Ascending aorta (tissue), 2 donors: ENCODE data around the gene PPP1R3E. TPM values are rescaled to one million over a fixed set of nuclear protein-coding genes. Genes with fewer than 3 reads are reported as not detected.

Experiments used
- DNase-seq, 2 donors: peaks; one replicate each; pipeline ENCODE4 v3.0.0-alpha.2; 2019; ENCODE audit warnings: low spot score in 2 of 2
- H3K27ac ChIP-seq, 2 donors: fragments of 200-600 bp; sonication (generic); one replicate each; pipeline ENCODE4 v1.5.1; 2016 to 2017; ENCODE audit warnings: mild to moderate bottlenecking in 1 of 2
- H3K27me3 ChIP-seq: fragments of 200-600 bp; sonication (generic); one replicate; pipeline ENCODE4 v1.5.1; 2017
- H3K36me3 ChIP-seq, 2 donors: fragments of 200-600 bp; sonication (generic); one replicate each; pipeline ENCODE4 v1.5.1; 2016
- H3K4me1 ChIP-seq, 2 donors: fragments of 200-600 bp; sonication (generic); one replicate each; pipeline ENCODE4 v1.5.1; 2016 to 2017; ENCODE audit warnings: mild to moderate bottlenecking in 1 of 2
- H3K4me3 ChIP-seq, 2 donors: fragments of 200-600 bp; sonication (generic); one replicate each; pipeline ENCODE4 v1.5.1; 2016 to 2017; ENCODE audit warnings: mild to moderate bottlenecking in 1 of 2
- H3K9me3 ChIP-seq, 2 donors: fragments of 200-600 bp; sonication (generic); one replicate each; pipeline ENCODE4 v1.5.1; 2016
- intact Hi-C: fragments of 100-400 bp; cut with DNase I; formaldehyde crosslinking; loops from one replicate; pipeline ENCODE4 v1.15.1; 2023
- total RNA-seq: library from RNA; depleted of rRNA; stranded (reverse); fragments of >200 nt; gene quantifications from one replicate; pipeline ENCODE4 v1.1.0, GENCODE V29; 2016
- TF ChIP-seq, protein P1 (sequence below), 3 experiments: fragments of 200-600 bp in 2 of 3; fragments of 450-650 bp in 1 of 3; sonication (generic) in 2 of 3; IDR thresholded peaks; one replicate each; pipeline ENCODE4 v1.5.1; 2016 to 2019; ENCODE audit warnings: antibody characterized with exemption in 3 of 3, mild to moderate bottlenecking in 1 of 3, moderate library complexity in 1 of 3

PPP1R3E gene
- total RNA-seq, 1 donor from 2014 or later, result 8.9 TPM

DNA sequence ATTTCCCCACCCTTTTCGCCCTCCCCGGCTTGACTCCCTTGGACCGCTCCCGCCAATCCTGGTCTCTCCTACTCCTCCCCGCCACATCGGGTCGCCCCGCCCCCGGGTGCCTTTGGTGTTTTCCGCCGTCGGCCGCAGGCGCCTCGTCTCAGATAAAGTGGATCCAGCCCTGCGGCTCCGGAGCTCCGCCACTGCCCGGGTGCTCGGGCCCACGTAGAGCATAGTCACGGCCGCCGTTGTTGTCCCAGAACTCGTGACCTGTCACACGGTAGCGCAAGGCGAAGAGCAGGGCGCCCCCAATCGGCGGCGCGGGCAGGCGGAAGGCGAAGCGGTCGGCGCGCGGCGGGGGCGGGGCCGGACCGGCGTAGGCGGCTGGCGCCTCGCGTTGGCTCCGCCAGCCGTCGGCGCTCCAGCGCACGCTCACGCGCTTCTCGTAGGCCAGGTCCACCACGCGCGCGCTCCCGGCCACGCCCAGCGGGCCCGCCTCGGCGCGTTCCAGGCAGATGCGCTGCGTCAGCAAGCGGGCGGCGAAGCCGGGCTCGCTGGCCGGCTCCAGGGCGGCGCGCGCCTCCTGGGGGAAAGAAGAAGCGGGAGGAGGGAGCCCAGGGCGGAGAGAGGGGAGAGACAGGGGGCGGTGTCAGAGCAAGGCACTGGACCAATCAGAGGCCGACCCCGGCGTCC lies 1.2 kb downstream of the PPP1R3E start:
- Histone ChIP-seq H3K4me1 (peaks cover 15 to 17% of the 10 kb centered on the region in 2 donors), H3K27ac (peak overlapping the region; percentile 98 to 99), H3K27me3 (no peaks in the 10 kb centered on the region), H3K4me3 (peak overlapping the region; percentile 85 to 93), H3K36me3 (peaks cover 0 to 3% of the 10 kb centered on the region in 2 donors), H3K9me3 (no peaks in the 10 kb centered on the region)
- intact Hi-C loops, result loop anchor here (1.0 to 10.0 kb wide), 11 partner anchors 15 to 941 kb away; partner anchors contain the start of genes ACIN1, C14orf119, EMC9 and HOMEZ
- TF ChIP-seq, protein P1, sequence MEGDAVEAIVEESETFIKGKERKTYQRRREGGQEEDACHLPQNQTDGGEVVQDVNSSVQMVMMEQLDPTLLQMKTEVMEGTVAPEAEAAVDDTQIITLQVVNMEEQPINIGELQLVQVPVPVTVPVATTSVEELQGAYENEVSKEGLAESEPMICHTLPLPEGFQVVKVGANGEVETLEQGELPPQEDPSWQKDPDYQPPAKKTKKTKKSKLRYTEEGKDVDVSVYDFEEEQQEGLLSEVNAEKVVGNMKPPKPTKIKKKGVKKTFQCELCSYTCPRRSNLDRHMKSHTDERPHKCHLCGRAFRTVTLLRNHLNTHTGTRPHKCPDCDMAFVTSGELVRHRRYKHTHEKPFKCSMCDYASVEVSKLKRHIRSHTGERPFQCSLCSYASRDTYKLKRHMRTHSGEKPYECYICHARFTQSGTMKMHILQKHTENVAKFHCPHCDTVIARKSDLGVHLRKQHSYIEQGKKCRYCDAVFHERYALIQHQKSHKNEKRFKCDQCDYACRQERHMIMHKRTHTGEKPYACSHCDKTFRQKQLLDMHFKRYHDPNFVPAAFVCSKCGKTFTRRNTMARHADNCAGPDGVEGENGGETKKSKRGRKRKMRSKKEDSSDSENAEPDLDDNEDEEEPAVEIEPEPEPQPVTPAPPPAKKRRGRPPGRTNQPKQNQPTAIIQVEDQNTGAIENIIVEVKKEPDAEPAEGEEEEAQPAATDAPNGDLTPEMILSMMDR (IDR thresholded peaks at IDR 0.05), result peak; percentile 56 to 87 (median 66)
- peak; percentile 94 to 99 for DNase-seq

DNA sequence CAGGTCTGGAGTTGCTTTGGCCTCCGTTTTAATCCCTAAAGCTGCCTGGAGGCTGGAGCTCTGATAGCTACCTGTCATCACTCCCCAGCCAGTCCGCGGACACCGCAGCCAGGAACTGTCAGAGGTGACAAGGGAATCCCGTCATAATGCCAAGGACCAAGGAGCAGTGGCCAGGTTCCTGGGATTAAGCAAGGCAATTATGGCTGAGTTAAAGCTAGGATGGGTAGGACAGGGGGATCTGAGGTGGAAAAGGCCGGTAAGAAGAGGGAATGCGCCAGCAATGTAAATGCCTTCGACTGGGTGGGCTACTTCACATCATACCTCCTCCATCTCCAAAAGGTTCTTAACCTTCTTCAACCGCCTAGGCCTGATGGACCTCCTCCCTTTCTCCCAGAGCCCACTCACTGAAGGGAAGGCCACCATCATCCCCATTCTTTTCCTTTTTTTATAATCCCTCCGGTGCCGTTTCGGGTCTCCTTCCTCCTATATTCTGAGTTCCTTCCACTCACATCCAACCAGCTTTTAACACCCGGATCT lies 1.9 kb downstream of the PPP1R3E start:
- H3K4me1 ChIP-seq, result peaks cover 12 to 17% of the 10 kb centered on the region in 2 donors
- peaks cover 0 to 3% of the 10 kb centered on the region in 2 donors for H3K36me3 ChIP-seq
- H3K27ac ChIP-seq, result peak overlapping the region; percentile 94 to 99
- TF ChIP-seq, protein P1 (IDR thresholded peaks at IDR 0.05), result no peak
- no peaks in the 10 kb centered on the region for H3K27me3 ChIP-seq
- H3K4me3 ChIP-seq, result peak overlapping the region; percentile 85 to 93
- no peaks in the 10 kb centered on the region for H3K9me3 ChIP-seq
- DNase-seq, result peak in 1 of 2 donors; percentile 74
- intact Hi-C loops, result loop anchor here (1.0 to 10.0 kb wide), 11 partner anchors 14 to 942 kb away; partner anchors contain the start of genes ACIN1, C14orf119, EMC9 and HOMEZ

DNA sequence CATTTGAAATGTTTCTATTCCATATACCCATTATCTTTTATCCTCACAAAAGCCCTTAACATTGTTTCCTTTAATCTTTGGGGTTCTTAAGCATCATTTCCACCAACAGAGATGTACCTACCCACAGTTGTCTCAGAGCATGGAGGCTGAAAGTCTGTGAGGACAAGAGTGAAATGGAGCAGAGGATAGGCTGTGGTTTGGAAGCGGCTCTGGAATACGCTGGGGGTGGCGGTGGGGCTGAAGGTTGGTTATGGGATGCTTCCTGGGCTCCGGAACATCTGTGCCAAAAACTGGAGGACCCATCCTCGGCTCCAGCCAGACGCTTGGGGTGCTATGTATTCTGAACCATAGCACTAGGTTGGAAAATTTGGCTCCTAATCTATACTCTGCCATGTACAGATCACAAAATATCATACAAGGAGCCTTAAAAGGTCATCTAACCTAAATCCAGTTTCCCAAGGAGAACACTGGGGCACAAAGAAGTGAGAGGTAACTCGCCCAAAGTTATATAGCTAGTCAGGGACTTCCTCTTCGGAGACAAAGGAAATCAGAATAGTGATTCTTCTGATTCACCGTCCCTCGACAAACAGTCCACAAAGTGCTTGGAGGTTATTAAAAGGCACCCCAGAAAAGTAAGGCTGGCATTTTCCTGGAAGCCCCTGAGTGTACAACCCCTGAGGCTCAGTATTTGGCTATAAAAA lies 2.5 kb downstream of the PPP1R3E start:
- intact Hi-C loops, result loop anchor here (2.0 to 10.0 kb wide), 8 partner anchors 35 to 942 kb away; partner anchors contain the start of genes ACIN1, C14orf119, EMC9 and MMP14

DNA sequence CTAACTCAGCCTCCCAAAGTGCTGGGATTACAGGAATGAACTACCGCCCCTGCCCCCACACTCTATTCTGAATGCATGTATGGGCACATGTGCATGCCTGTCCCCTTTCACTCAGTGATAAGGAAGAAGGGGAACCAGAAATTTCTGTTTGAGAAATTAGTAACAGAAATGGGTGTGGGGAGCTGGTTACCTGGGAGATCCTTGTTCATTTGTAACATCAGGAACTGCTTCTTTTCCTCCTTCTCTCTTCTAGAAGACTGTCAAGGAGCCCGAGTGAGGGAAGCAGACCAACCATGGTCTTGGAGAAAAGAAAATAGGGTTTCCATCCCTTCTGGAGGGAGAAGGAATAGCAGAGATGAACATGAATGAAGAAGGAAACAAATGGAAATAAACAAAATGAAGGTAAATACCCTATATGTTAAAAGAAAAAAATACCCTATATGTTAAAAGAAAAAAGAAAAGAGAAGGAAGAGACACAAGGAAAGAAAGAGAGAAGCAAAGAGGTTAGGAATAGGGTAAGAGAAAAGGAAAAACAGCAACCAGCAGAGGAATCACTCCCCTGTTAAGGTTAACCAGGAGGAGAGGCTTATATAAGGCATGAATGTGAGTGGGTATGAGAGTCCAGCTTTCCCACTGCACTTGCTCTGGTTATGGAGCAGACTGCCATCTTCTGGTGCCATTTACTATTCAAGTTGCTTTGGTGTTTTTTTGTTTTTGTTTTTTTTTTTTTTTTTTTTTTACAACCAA lies 3.3 kb downstream of the PPP1R3E start:
- Histone ChIP-seq H3K4me1 (peaks cover 11 to 20% of the 10 kb centered on the region in 2 donors), H3K27me3 (no peaks in the 10 kb centered on the region), H3K9me3 (no peaks in the 10 kb centered on the region), H3K27ac (peak overlapping the region; percentile 94 to 99), H3K4me3 (no peak overlapping the region), H3K36me3 (peaks cover 0 to 3% of the 10 kb centered on the region in 2 donors)
- no peak for DNase-seq
- intact Hi-C loops, result no loop called here
- TF ChIP-seq, protein P1 (IDR thresholded peaks at IDR 0.05), result peak in 1 of 3 experiments; percentile 19

More for the DNA sequence above, 2.5 kb downstream of the PPP1R3E start:
- no peak for DNase-seq
- peak overlapping the region; percentile 94 to 99 for H3K27ac ChIP-seq
- peak overlapping the region; percentile 85 to 93 for H3K4me3 ChIP-seq
- peaks cover 11 to 17% of the 10 kb centered on the region in 2 donors for H3K4me1 ChIP-seq
- no peaks in the 10 kb centered on the region for H3K27me3 ChIP-seq
- peaks cover 0 to 3% of the 10 kb centered on the region in 2 donors for H3K36me3 ChIP-seq
- TF ChIP-seq, protein P1 (IDR thresholded peaks at IDR 0.05), result no peak
- H3K9me3 ChIP-seq, result no peaks in the 10 kb centered on the region
